Tibial artery (tissue), 4 donors: Measurements from ENCODE around the gene IL1RAPL1.

ENCODE experiments used
- DNase-seq, 2 donors: peaks; one replicate each; pipeline ENCODE4 v3.0.0-alpha.2; 2019
- H3K27ac ChIP-seq, 2 donors: fragments of 200-600 bp; sonication (generic) in 1 of 2; 1 replicate in 1 of 2; 2 replicates in 1 of 2; pipeline ENCODE4 v1.5.1; 2018 to 2019; ENCODE audit warnings: mild to moderate bottlenecking in 1 of 2
- H3K27me3 ChIP-seq, 2 donors: fragments of 200-600 bp; sonication (generic) in 1 of 2; one replicate each; pipeline versions ENCODE4 v1.5.1 to v1.6.0; 2016 to 2019
- H3K36me3 ChIP-seq, 3 donors: fragments of 200-600 bp; sonication (generic) in 2 of 3; one replicate each; pipeline ENCODE4 v1.5.1; 2016 to 2019; ENCODE audit warnings: mild to moderate bottlenecking in 2 of 3
- H3K4me1 ChIP-seq, 4 donors: fragments of 200-600 bp; sonication (generic) in 2 of 4; 1 replicate in 3 of 4; 2 replicates in 1 of 4; pipeline ENCODE4 v1.5.1; 2016 to 2019
- H3K4me3 ChIP-seq, 2 donors: fragments of 200-600 bp; sonication (generic) in 1 of 2; 1 replicate in 1 of 2; 2 replicates in 1 of 2; pipeline ENCODE4 v1.5.1; 2018 to 2019; ENCODE audit warnings: mild to moderate bottlenecking in 2 of 2
- H3K9me3 ChIP-seq, 3 donors: fragments of 200-600 bp; sonication (generic) in 1 of 3; one replicate each; pipeline ENCODE4 v1.5.1; 2016 to 2019
- CTCF ChIP-seq, 2 experiments: fragments of 200-600 bp in 1 of 2; fragments of 450-650 bp in 1 of 2; IDR thresholded peaks; one replicate each; pipeline ENCODE4 v1.5.1; 2017 to 2019; ENCODE audit warnings: antibody characterized with exemption in 2 of 2, mild to moderate bottlenecking in 1 of 2, moderate library complexity in 1 of 2
- intact Hi-C: fragments of 100-400 bp; cut with DNase I; formaldehyde crosslinking; loops from one replicate; pipeline ENCODE4 v1.15.0; 2023; ENCODE audit warnings: low total_unique reads

Gene IL1RAPL1

GRCh38 chrX:29407357-29407756 lies 820.1 kb downstream of the IL1RAPL1 start:
- Histone ChIP-seq H3K36me3 (no peaks in the 10 kb centered on the region), H3K4me1 (no peaks in the 10 kb centered on the region), H3K27ac (no peak overlapping the region), H3K9me3 (no peaks in the 10 kb centered on the region), H3K27me3 (no peaks in the 10 kb centered on the region), H3K4me3 (no peak overlapping the region)
- no peak for TF ChIP-seq CTCF (IDR thresholded peaks at IDR 0.05)
- intact Hi-C loops = no loop called here
- no peak for DNase-seq

DNA sequence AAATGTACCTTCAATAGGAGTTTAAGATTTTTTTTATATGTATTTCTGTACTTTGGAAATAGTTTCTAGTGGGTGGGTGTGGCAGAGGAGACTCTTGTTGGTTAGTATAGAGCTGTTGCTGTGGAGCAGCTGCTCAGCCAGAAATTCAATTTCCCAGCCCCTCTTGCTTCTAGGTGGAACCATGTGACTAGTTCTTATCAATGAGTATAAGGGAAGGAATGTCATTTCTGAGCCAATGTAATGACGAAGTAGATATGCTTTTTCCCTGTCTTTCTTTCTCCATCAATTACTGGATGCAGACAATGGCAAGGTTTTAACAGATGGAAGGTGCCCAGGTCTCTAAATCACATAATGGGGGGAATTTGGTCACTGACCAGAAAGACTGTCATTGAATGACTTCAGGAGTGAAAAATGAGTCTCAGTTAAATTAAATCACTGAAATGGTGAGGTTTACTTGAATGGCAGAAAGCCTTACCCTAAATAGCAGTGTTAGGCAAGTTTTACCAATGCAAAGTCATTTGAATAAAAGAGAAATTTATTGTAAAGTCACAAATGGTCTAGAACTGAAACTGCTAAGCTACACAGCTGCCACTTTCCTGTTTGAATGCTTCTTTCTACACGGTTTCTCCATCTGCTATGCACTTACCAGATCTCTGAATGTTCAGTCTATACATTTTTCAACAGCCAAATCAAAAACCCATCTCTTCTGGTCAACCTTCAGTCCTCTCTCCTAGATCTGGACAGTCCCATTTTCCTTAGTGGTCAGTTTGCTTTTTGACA lies 832.7 kb downstream of the IL1RAPL1 start:
- no peak for TF ChIP-seq CTCF (IDR thresholded peaks at IDR 0.05)
- no peak for DNase-seq
- Histone ChIP-seq H3K36me3 (no peaks in the 10 kb centered on the region), H3K4me3 (no peak overlapping the region), H3K27ac (no peak overlapping the region), H3K4me1 (no peaks in the 10 kb centered on the region), H3K27me3 (no peaks in the 10 kb centered on the region), H3K9me3 (no peaks in the 10 kb centered on the region)
- intact Hi-C loops = no loop called here

- Histone ChIP-seq H3K4me3 (no peak overlapping the region), H3K4me1 (no peaks in the 10 kb centered on the region), H3K27me3 (no peaks in the 10 kb centered on the region), H3K36me3 (no peaks in the 10 kb centered on the region), H3K9me3 (no peaks in the 10 kb centered on the region), H3K27ac (no peak overlapping the region)
- DNase-seq = no peak
- TF ChIP-seq CTCF (IDR thresholded peaks at IDR 0.05) = no peak
- intact Hi-C loops = no loop called here
These were observed 834.8 kb downstream of the IL1RAPL1 start for GRCh38 chrX:29422034-29422433.

- TF ChIP-seq CTCF (IDR thresholded peaks at IDR 0.05) = no peak
These were observed 844.6 kb downstream of the IL1RAPL1 start for GRCh38 chrX:29431895-29432294.

DNA sequence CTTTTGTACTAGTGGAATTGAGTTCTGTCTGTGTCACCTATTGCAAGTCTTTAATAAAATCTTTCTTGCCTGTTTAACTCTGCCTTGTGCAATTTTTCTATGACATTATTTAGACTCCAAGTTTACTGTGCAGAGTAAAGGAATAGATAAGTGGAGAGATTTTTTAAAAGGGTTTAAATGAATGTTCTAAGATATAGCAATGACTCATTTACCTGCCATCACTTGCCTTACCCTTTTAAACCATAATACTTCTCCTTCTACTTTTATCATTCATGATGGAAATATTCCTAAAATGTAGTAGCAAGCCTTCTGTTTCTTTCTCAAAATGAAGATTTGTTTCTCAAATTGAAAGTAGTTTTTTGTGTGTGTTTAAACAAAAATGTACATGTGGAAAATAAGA lies 845.3 kb downstream of the IL1RAPL1 start:
- H3K4me1 ChIP-seq = no peaks in the 10 kb centered on the region
- TF ChIP-seq CTCF (IDR thresholded peaks at IDR 0.05) = no peak
- H3K4me3 ChIP-seq = no peak overlapping the region
- no peak overlapping the region for H3K27ac ChIP-seq
- no peaks in the 10 kb centered on the region for H3K9me3 ChIP-seq
- H3K27me3 ChIP-seq = no peaks in the 10 kb centered on the region
- intact Hi-C loops = no loop called here
- H3K36me3 ChIP-seq = no peaks in the 10 kb centered on the region
- no peak for DNase-seq

More at GRCh38 chrX:29431895-29432294, 844.6 kb downstream of the IL1RAPL1 start:
- Histone ChIP-seq H3K4me1 (no peaks in the 10 kb centered on the region), H3K4me3 (no peak overlapping the region), H3K27me3 (no peaks in the 10 kb centered on the region), H3K9me3 (no peaks in the 10 kb centered on the region), H3K27ac (no peak overlapping the region), H3K36me3 (no peaks in the 10 kb centered on the region)
- DNase-seq = no peak
- intact Hi-C loops = no loop called here
